ENCODE data around the gene NOTUM.
A peak's percentile ranks its signal among the peaks of the same experiment; 100 is the strongest.

Gene NOTUM

GRCh38 chr17:81973432-81973831, 12.4 kb upstream of the NOTUM start:
- TF ChIP-seq NFIC (IDR thresholded peaks at IDR 0.05) (no peak), EP300 (IDR thresholded peaks at IDR 0.05; ENCODE audit: borderline replicate concordance) (no peak), TCF12 (IDR thresholded peaks at IDR 0.05; ENCODE audit: low read depth) (no peak), YY1 (IDR thresholded peaks at IDR 0.05; ENCODE audit: low read depth) (no peak), EGR1 (IDR thresholded peaks at IDR 0.05) (no peak)

- no peak for TF ChIP-seq REST (IDR thresholded peaks at IDR 0.05; ENCODE audit: low read depth)
- TF ChIP-seq CEBPB (IDR thresholded peaks at IDR 0.05) = no peak
- no peak for TF ChIP-seq ZBTB7A (IDR thresholded peaks at IDR 0.05; ENCODE audit: low read depth)
- no peak for TF ChIP-seq RAD21 (IDR thresholded peaks at IDR 0.05; ENCODE audit: low read depth)
- no peak for TF ChIP-seq EGR1 (IDR thresholded peaks at IDR 0.05)
- TF ChIP-seq NFIC (IDR thresholded peaks at IDR 0.05) = no peak
- TF ChIP-seq FOXM1 (IDR thresholded peaks at IDR 0.05; ENCODE audit: borderline replicate concordance, low read depth) = no peak
- TF ChIP-seq TAF1 (IDR thresholded peaks at IDR 0.05; ENCODE audit: low read depth) = no peak
- TF ChIP-seq YY1 (IDR thresholded peaks at IDR 0.05; ENCODE audit: low read depth) = no peak
- TF ChIP-seq CREB1 (IDR thresholded peaks at IDR 0.05; ENCODE audit: low read depth) = no peak
- no peak for TF ChIP-seq TEAD4 (IDR thresholded peaks at IDR 0.05)
- no peak for TF ChIP-seq EP300 (IDR thresholded peaks at IDR 0.05; ENCODE audit: borderline replicate concordance)
- no peak for TF ChIP-seq USF1 (IDR thresholded peaks at IDR 0.05)
- no peak for TF ChIP-seq TCF12 (IDR thresholded peaks at IDR 0.05; ENCODE audit: low read depth)
- TF ChIP-seq MAX (IDR thresholded peaks at IDR 0.05) = no peak
Observed at GRCh38 chr17:81968850-81969812, 8.1 kb upstream of the NOTUM start.

- TF ChIP-seq EP300 (IDR thresholded peaks at IDR 0.05; ENCODE audit: borderline replicate concordance) (no peak), TAF1 (IDR thresholded peaks at IDR 0.05; ENCODE audit: low read depth) (no peak), REST (IDR thresholded peaks at IDR 0.05; ENCODE audit: low read depth) (no peak), USF1 (IDR thresholded peaks at IDR 0.05) (no peak), NFIC (IDR thresholded peaks at IDR 0.05) (no peak), YY1 (IDR thresholded peaks at IDR 0.05; ENCODE audit: low read depth) (no peak), CREB1 (IDR thresholded peaks at IDR 0.05; ENCODE audit: low read depth) (no peak), EGR1 (IDR thresholded peaks at IDR 0.05) (no peak), TEAD4 (IDR thresholded peaks at IDR 0.05) (no peak), MAX (IDR thresholded peaks at IDR 0.05) (no peak), FOXM1 (IDR thresholded peaks at IDR 0.05; ENCODE audit: borderline replicate concordance, low read depth) (no peak), CEBPB (IDR thresholded peaks at IDR 0.05) (no peak), TCF12 (IDR thresholded peaks at IDR 0.05; ENCODE audit: low read depth) (no peak), ZBTB7A (IDR thresholded peaks at IDR 0.05; ENCODE audit: low read depth) (no peak), RAD21 (IDR thresholded peaks at IDR 0.05; ENCODE audit: low read depth) (no peak)
Observed at GRCh38 chr17:81968396-81968745, 7.4 kb upstream of the NOTUM start.

- TF ChIP-seq YY1 (IDR thresholded peaks at IDR 0.05; ENCODE audit: low read depth) (no peak), TCF12 (IDR thresholded peaks at IDR 0.05; ENCODE audit: low read depth) (peak; percentile 72), NFIC (IDR thresholded peaks at IDR 0.05) (peak; percentile 43; the same call in 1 of the 2 replicates), EP300 (IDR thresholded peaks at IDR 0.05; ENCODE audit: borderline replicate concordance) (0 out of 2 replicates have a peak, but pooled peaks have one; percentile 38), ZBTB7A (IDR thresholded peaks at IDR 0.05; ENCODE audit: low read depth) (no peak), CEBPB (IDR thresholded peaks at IDR 0.05) (no peak), TEAD4 (IDR thresholded peaks at IDR 0.05) (no peak), EGR1 (IDR thresholded peaks at IDR 0.05) (peak; percentile 96), REST (IDR thresholded peaks at IDR 0.05; ENCODE audit: low read depth) (no peak), FOXM1 (IDR thresholded peaks at IDR 0.05; ENCODE audit: borderline replicate concordance, low read depth) (no peak), TAF1 (IDR thresholded peaks at IDR 0.05; ENCODE audit: low read depth) (0 out of 2 replicates have a peak, but pooled peaks have one; percentile 36), MAX (IDR thresholded peaks at IDR 0.05) (peak; percentile 95), RAD21 (IDR thresholded peaks at IDR 0.05; ENCODE audit: low read depth) (no peak), CREB1 (IDR thresholded peaks at IDR 0.05; ENCODE audit: low read depth) (no peak), USF1 (IDR thresholded peaks at IDR 0.05) (peak; percentile 96)
Observed at GRCh38 chr17:81967533-81968395, 6.8 kb upstream of the NOTUM start.
